CD14-positive monocyte (primary cell): ENCODE measurements around the gene PRF1. TPM values are rescaled to one million over a fixed set of nuclear protein-coding genes. Genes with fewer than 3 reads are reported as not detected.

ENCODE experiments used
- DNase-seq, 3 donors: peaks; one replicate each; pipeline ENCODE4 v3.0.0-alpha.2; 2011 to 2022
- H2AFZ ChIP-seq: 2 replicates; pipeline ENCODE4 v1.6.0; 2012; ENCODE audit warnings: mild to moderate bottlenecking, low read depth, low read length, inconsistent platforms; ENCODE audit not compliant: insufficient read depth, poor library complexity, severe bottlenecking
- H3K27ac ChIP-seq, 2 donors: 1 replicate in 1 of 2; 2 replicates in 1 of 2; pipeline ENCODE4 v1.5.1; 2012 to 2013; ENCODE audit warnings: low read length in 2 of 2, control low read depth in 1 of 2, inconsistent platforms in 1 of 2, low read depth in 1 of 2, mild to moderate bottlenecking in 1 of 2
- H3K27me3 ChIP-seq, 2 donors: one replicate each; pipeline versions ENCODE4 v1.6.0 to v1.6.1; 2011 to 2013; ENCODE audit warnings: low read length in 2 of 2; ENCODE audit not compliant: control insufficient read depth in 2 of 2, insufficient read depth in 2 of 2
- H3K36me3 ChIP-seq, 2 donors: replicated peaks in 1 of 2; 1 replicate in 1 of 2; 2 replicates in 1 of 2; pipeline versions ENCODE4 v1.5.1 to v1.6.1; 2012 to 2013; ENCODE audit warnings: low read length in 2 of 2, control low read depth in 1 of 2, inconsistent platforms in 1 of 2, mild to moderate bottlenecking in 1 of 2; ENCODE audit not compliant: insufficient read depth in 2 of 2, control insufficient read depth in 1 of 2
- H3K4me1 ChIP-seq, 2 donors: 1 replicate in 1 of 2; 2 replicates in 1 of 2; pipeline versions ENCODE4 v1.5.1 to v1.6.1; 2012 to 2013; ENCODE audit warnings: low read length in 2 of 2, control low read depth in 1 of 2, inconsistent platforms in 1 of 2, mild to moderate bottlenecking in 1 of 2, moderate library complexity in 1 of 2; ENCODE audit not compliant: insufficient read depth in 2 of 2, control insufficient read depth in 1 of 2
- H3K4me2 ChIP-seq: replicated peaks from 2 replicates; pipeline ENCODE3; 2012; ENCODE audit warnings: low read length, moderate library complexity, mild to moderate bottlenecking; ENCODE audit not compliant: poor library complexity, severe bottlenecking; ENCODE audit errors: extremely low read depth
- H3K4me3 ChIP-seq, 3 experiments: fragments of 200-600 bp in 1 of 3; sonication (generic) in 1 of 3; replicated peaks in 1 of 3; 1 replicate in 2 of 3; 2 replicates in 1 of 3; pipeline ENCODE4 v1.5.1; 2011 to 2013; ENCODE audit warnings: low read length in 3 of 3, mild to moderate bottlenecking in 3 of 3, control low read depth in 2 of 3, low read depth in 2 of 3, inconsistent platforms in 1 of 3, moderate library complexity in 1 of 3
- H3K79me2 ChIP-seq: 2 replicates; pipeline ENCODE4 v1.6.0; 2012; ENCODE audit warnings: mild to moderate bottlenecking, control low read depth, inconsistent platforms, low read length, moderate library complexity; ENCODE audit not compliant: insufficient read depth
- H3K9ac ChIP-seq: 2 replicates; pipeline ENCODE4 v1.6.0; 2017; ENCODE audit warnings: low read length, mild to moderate bottlenecking; ENCODE audit not compliant: insufficient read depth, poor library complexity, severe bottlenecking
- H3K9me3 ChIP-seq, 2 donors: replicated peaks in 1 of 2; 1 replicate in 1 of 2; 2 replicates in 1 of 2; pipeline versions ENCODE4 v1.5.1 to v1.6.1; 2012 to 2013; ENCODE audit warnings: low read length in 2 of 2, control low read depth in 1 of 2; ENCODE audit not compliant: control insufficient read depth in 1 of 2, insufficient read depth in 1 of 2
- H4K20me1 ChIP-seq: 2 replicates; pipeline ENCODE4 v1.6.0; 2012; ENCODE audit warnings: mild to moderate bottlenecking, low read length, control low read depth, moderate library complexity; ENCODE audit not compliant: insufficient read depth
- H3K27ac Mint-ChIP-seq, 7 donors: one replicate each; pipeline ENCODE4 v1.8.0; 2020; ENCODE audit warnings: mild to moderate bottlenecking in 7 of 7, mixed read lengths in 7 of 7, moderate library complexity in 6 of 7, inconsistent platforms in 2 of 7
- H3K27me3 Mint-ChIP-seq, 3 donors: one replicate each; pipeline ENCODE4 v1.8.0; 2021 to 2022; ENCODE audit warnings: low read depth in 3 of 3, mild to moderate bottlenecking in 3 of 3, mixed read lengths in 3 of 3, moderate library complexity in 3 of 3, inconsistent platforms in 1 of 3
- H3K36me3 Mint-ChIP-seq, 2 donors: one replicate each; pipeline ENCODE4 v1.8.0; 2020; ENCODE audit warnings: mixed read lengths in 2 of 2, inconsistent platforms in 1 of 2, mild to moderate bottlenecking in 1 of 2
- H3K4me1 Mint-ChIP-seq: one replicate; pipeline ENCODE4 v1.8.0; 2020; ENCODE audit warnings: mild to moderate bottlenecking, mixed read lengths
- H3K4me3 Mint-ChIP-seq, 2 donors: one replicate each; pipeline ENCODE4 v1.8.0; 2020; ENCODE audit warnings: mild to moderate bottlenecking in 2 of 2, mixed read lengths in 2 of 2, moderate library complexity in 1 of 2
- H3K9me3 Mint-ChIP-seq, 7 donors: one replicate each; pipeline ENCODE4 v1.8.0; 2020 to 2022; ENCODE audit warnings: mixed read lengths in 7 of 7, mild to moderate bottlenecking in 6 of 7, moderate library complexity in 6 of 7, inconsistent platforms in 2 of 7
- WGBS: methylation state at CpG from one replicate; pipeline ENCODE4 v1.1.5; 2013; ENCODE audit warnings: missing lambda C conversion rate; ENCODE audit not compliant: insufficient coverage; 5-methylcytosine and 5-hydroxymethylcytosine counted together
- intact Hi-C, 2 donors: fragments of 100-400 bp; cut with micrococcal nuclease; formaldehyde crosslinking; loops; one replicate each; pipeline versions ENCODE4 v1.15.0 to v1.15.1; 2023
- polyA plus RNA-seq, 3 donors: library from polyadenylated mRNA; depleted of rRNA in 1 of 3; unstranded in 2 of 3; stranded (reverse) in 1 of 3; fragments of 300-500 nt in 2 of 3; fragments of >200 nt in 1 of 3; fragmentation: Illumina TruSeq in 2 of 3; gene quantifications; 1 replicate in 2 of 3; 2 replicates in 1 of 3; pipeline ENCODE4 v1.2.3, GENCODE V29; 2012 to 2021
- TF ChIP-seq, protein P1 (sequence below): fragments of 200-600 bp; IDR thresholded peaks from one replicate; pipeline ENCODE4 v1.8.0; 2022; ENCODE audit warnings: antibody characterized with exemption, mild to moderate bottlenecking

Gene PRF1
- polyA plus RNA-seq, 3 donors: 0.09 to 2.7 (median 2.4) TPM

DNA sequence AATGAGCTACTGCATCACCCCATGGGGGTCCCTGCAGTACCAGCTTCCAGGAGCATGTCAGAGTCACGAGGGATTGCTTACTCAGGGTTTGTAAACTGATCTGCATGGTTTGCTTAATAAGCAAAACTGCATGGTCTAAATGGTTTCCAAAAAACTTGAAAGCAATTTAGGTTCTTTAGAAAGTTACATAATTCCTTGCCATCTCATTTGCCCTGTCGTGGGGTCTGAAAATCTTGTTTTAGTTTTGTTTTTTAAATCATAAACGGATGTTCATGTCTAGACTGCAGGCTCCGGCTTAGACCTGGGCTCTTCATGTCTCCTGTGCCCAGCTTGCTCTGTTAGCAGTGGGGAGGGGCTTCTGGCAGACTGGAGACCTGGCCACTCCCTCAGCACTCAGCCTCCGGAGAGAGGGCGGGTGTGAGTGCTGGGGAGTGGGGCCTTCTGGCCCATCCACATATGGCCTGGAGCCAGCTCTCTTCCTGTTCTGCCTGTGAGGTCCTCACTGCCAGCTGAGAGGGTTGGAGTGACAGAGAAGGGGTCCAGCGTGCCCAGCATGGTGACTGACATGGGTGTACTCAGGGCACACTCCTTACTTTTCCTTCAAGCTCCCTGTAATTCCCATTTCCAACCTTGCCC is 17.5 kb downstream of the PRF1 start:
- no peak for DNase-seq
- Histone ChIP-seq H4K20me1 (no peaks in the 10 kb centered on the region), H3K27ac (no peak overlapping the region), H3K79me2 (no peaks in the 10 kb centered on the region), H3K4me3 (no peak overlapping the region), H3K9ac (peak overlapping the region; percentile 4), H3K36me3 (no peaks in the 10 kb centered on the region), H3K4me1 (peaks cover 0 to 6% of the 10 kb centered on the region in 2 donors), H3K27me3 (no peaks in the 10 kb centered on the region), H2AFZ (peak overlapping the region; percentile 61), H3K4me2 (no peak overlapping the region), H3K9me3 (no peaks in the 10 kb centered on the region)
- Mint-ChIP-seq H3K27ac (no peak overlapping the region), H3K27me3 (peaks cover 0 to 10% (median 6%) of the 10 kb centered on the region in 3 donors), H3K9me3 (no peaks in the 10 kb centered on the region), H3K36me3 (no peaks in the 10 kb centered on the region), H3K4me1 (peaks cover 10% of the 10 kb centered on the region), H3K4me3 (peak overlapping the region in 1 of 2 donors; percentile 21)
- 0% methylated on average over 2 of the region's 7 CpGs for WGBS
- intact Hi-C loops: no loop called here
- TF ChIP-seq, protein P1, sequence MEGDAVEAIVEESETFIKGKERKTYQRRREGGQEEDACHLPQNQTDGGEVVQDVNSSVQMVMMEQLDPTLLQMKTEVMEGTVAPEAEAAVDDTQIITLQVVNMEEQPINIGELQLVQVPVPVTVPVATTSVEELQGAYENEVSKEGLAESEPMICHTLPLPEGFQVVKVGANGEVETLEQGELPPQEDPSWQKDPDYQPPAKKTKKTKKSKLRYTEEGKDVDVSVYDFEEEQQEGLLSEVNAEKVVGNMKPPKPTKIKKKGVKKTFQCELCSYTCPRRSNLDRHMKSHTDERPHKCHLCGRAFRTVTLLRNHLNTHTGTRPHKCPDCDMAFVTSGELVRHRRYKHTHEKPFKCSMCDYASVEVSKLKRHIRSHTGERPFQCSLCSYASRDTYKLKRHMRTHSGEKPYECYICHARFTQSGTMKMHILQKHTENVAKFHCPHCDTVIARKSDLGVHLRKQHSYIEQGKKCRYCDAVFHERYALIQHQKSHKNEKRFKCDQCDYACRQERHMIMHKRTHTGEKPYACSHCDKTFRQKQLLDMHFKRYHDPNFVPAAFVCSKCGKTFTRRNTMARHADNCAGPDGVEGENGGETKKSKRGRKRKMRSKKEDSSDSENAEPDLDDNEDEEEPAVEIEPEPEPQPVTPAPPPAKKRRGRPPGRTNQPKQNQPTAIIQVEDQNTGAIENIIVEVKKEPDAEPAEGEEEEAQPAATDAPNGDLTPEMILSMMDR: no peak

GRCh38 chr10:70584366-70584765 is 18.2 kb downstream of the PRF1 start:
- H3K9ac ChIP-seq: peak overlapping the region; percentile 4
- Mint-ChIP-seq H3K27ac (no peak overlapping the region), H3K27me3 (peaks cover 0 to 10% (median 6%) of the 10 kb centered on the region in 3 donors), H3K4me1 (peaks cover 17% of the 10 kb centered on the region), H3K9me3 (peaks cover 0 to 2% (median 0%) of the 10 kb centered on the region in 7 donors), H3K4me3 (no peak overlapping the region), H3K36me3 (no peaks in the 10 kb centered on the region)
- H3K27ac ChIP-seq: no peak overlapping the region
- H3K79me2 ChIP-seq: no peaks in the 10 kb centered on the region
- no peaks in the 10 kb centered on the region for H3K27me3 ChIP-seq
- no peak overlapping the region for H3K4me2 ChIP-seq
- no peak for DNase-seq
- WGBS: 83% methylated on average over 7 of the region's 11 CpGs
- no peaks in the 10 kb centered on the region for H3K9me3 ChIP-seq
- no peaks in the 10 kb centered on the region for H4K20me1 ChIP-seq
- intact Hi-C loops: no loop called here
- peaks cover 0 to 12% of the 10 kb centered on the region in 2 donors for H3K4me1 ChIP-seq
- TF ChIP-seq, protein P1: no peak
- H3K4me3 ChIP-seq: no peak overlapping the region
- H2AFZ ChIP-seq: no peak overlapping the region
- no peaks in the 10 kb centered on the region for H3K36me3 ChIP-seq
